ENCODE measurements around the gene DCAF6. TPM values are rescaled to one million over a fixed set of nuclear protein-coding genes. Genes with fewer than 3 reads are reported as not detected.

DCAF6 gene
- total RNA-seq, 2 experiments from 2014 or later = 26.4 to 27.1 TPM

GRCh38 chr1:168057355-168057754, 120.9 kb downstream of the DCAF6 start:
- H3K4me1 Mint-ChIP-seq = no peaks in the 10 kb centered on the region
- no peak for DNase-seq
- ChIA-PET POLR2A (no interaction called here), CTCF (no interaction called here)
- H3K27me3 Mint-ChIP-seq = no peaks in the 10 kb centered on the region
- peaks cover 7% of the 10 kb centered on the region for H3K36me3 Mint-ChIP-seq (ENCODE audit: low read depth)
- peaks cover 3% of the 10 kb centered on the region for H3K9me3 Mint-ChIP-seq
- H3K27ac Mint-ChIP-seq = no peak overlapping the region
- no peak overlapping the region for H3K4me3 Mint-ChIP-seq

DNA sequence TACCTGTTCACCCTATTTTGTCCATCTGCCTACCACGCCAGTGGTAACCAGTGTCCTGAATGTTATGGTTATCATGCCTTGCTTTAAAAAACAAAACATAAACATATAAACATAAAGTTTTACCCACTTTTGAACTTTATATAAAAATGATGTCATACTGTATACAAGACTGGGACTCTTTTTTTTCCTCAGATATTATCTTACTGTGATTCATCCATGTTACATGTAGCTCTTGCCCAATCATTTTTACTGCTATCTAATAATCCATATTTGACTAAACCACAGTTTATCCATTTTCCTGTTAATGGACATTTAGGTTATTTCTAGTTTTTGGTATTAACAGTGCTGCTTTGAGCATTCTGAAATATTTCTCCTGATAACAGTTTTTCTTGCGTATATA, 121.4 kb downstream of the DCAF6 start:
- H3K36me3 Mint-ChIP-seq (ENCODE audit: low read depth) = peaks cover 7% of the 10 kb centered on the region
- POLR2A ChIA-PET = no interaction called here
- H3K4me3 Mint-ChIP-seq = no peak overlapping the region
- peaks cover 3% of the 10 kb centered on the region for H3K9me3 Mint-ChIP-seq
- no peak for DNase-seq
- no peak overlapping the region for H3K27ac Mint-ChIP-seq
- H3K4me1 Mint-ChIP-seq = no peaks in the 10 kb centered on the region
- CTCF ChIA-PET = no interaction called here
- no peaks in the 10 kb centered on the region for H3K27me3 Mint-ChIP-seq

DNA sequence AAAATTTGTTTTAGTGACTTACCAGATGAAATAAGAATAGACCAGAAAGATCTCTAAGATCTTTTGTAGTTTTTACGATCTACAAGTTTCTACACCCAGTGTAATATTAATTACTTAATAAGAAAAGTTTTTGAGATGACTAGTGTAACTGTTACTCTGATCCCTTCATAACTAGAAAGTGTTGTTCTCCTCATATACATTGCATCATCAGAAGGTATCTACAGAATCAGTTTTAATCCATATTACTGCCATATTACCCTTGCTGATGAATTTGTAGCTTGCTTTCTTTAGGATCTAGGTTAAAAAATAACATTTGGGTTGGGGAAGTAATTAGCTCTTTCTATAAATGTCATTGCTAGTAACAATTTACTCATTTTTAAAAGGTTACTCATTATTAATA, 127.7 kb downstream of the DCAF6 start:
- peaks cover 19% of the 10 kb centered on the region for H3K36me3 Mint-ChIP-seq (ENCODE audit: low read depth)

DNA sequence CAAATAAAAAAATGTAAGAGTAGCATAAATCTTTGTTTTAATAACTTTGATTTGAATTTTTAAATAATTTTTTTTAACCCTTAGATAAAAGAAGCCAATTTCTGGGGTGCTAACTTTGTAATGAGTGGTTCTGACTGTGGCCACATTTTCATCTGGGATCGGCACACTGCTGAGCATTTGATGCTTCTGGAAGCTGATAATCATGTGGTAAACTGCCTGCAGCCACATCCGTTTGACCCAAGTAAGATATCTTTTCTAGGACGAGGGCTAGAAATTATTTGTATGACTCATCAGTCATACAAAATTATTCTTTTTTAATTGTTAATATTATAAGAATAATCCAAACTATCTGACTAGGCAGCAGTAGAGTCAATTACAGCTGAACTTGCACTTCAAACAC, 129.0 kb downstream of the DCAF6 start:
- ChIA-PET POLR2A (no interaction called here), CTCF (interaction anchor here (4.6 kb wide), 1 partner anchor 17 kb away, joined by 23 read pairs; no protein-coding TSS in a partner anchor)
- H3K4me3 Mint-ChIP-seq = no peak overlapping the region
- no peak overlapping the region for H3K27ac Mint-ChIP-seq
- DNase-seq = no peak
- H3K9me3 Mint-ChIP-seq = no peaks in the 10 kb centered on the region
- H3K36me3 Mint-ChIP-seq (ENCODE audit: low read depth) = peaks cover 18% of the 10 kb centered on the region
- H3K4me1 Mint-ChIP-seq = no peaks in the 10 kb centered on the region
- H3K27me3 Mint-ChIP-seq = no peaks in the 10 kb centered on the region

More for the DNA sequence above, 127.7 kb downstream of the DCAF6 start:
- Mint-ChIP-seq H3K4me1 (no peaks in the 10 kb centered on the region), H3K27me3 (no peaks in the 10 kb centered on the region), H3K27ac (no peak overlapping the region), H3K9me3 (no peaks in the 10 kb centered on the region), H3K4me3 (no peak overlapping the region)
- CTCF ChIA-PET = interaction anchor here (0.6 to 4.6 kb wide), 3 partner anchors 10 to 630 kb away, joined by 3 to 23 read pairs (median 3); no protein-coding TSS in a partner anchor
- DNase-seq = no peak
- POLR2A ChIA-PET = no interaction called here

DNA sequence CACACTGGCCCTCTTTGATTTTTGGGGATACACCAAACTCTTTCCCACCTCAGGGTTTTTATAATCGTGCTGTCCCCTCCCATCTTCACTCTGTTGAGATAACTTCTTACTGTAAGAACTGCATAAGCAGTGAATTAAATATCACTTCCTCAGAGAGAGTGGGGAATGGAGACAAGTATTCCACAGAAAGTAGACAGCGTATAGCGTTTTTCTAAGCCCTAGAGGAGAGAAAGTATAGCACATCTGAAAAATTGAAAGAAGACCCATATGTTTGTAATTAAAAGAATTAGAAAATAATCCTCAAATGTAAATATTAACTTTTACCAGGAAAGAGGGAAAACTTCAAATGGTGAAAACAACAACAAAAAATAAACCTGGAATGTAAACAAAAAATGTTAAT, 132.9 kb downstream of the DCAF6 start:
- H3K27me3 Mint-ChIP-seq = no peaks in the 10 kb centered on the region
- ChIA-PET CTCF (interaction anchor here (2.9 kb wide), 1 partner anchor 12 kb away, joined by 14 read pairs; no protein-coding TSS in a partner anchor), POLR2A (no interaction called here)
- H3K4me3 Mint-ChIP-seq = no peak overlapping the region
- no peaks in the 10 kb centered on the region for H3K4me1 Mint-ChIP-seq
- H3K27ac Mint-ChIP-seq = no peak overlapping the region
- peaks cover 30% of the 10 kb centered on the region for H3K36me3 Mint-ChIP-seq (ENCODE audit: low read depth)
- no peaks in the 10 kb centered on the region for H3K9me3 Mint-ChIP-seq
- no peak for DNase-seq

DNA sequence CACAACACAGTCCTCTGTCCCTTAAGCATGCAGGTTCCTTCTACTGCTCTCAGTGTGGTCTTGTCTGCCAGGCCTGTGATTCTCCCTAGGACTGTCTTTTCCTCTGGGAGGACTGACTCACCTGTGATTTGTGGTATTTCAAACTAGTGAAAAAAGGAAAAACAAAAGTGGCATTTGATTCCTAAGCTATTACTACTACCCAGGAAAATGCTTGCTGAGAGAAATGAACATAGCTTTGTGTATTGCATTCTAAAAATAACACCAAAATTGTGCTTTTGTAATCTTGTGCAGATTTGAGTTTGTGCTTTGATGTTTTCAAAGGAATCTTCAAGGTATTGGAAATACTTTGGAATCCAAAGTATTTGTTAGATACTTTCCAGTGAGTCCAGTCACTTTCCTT, 143.3 kb downstream of the DCAF6 start:
- Mint-ChIP-seq H3K4me3 (no peak overlapping the region), H3K27ac (no peak overlapping the region), H3K27me3 (no peaks in the 10 kb centered on the region), H3K9me3 (no peaks in the 10 kb centered on the region), H3K4me1 (no peaks in the 10 kb centered on the region), H3K36me3 (ENCODE audit: low read depth) (peaks cover 8% of the 10 kb centered on the region)
- ChIA-PET POLR2A (no interaction called here), CTCF (no interaction called here)
- no peak for DNase-seq

GRCh38 chr1:168081373-168082007, 145.0 kb downstream of the DCAF6 start:
- H3K4me3 Mint-ChIP-seq = no peak overlapping the region
- no peaks in the 10 kb centered on the region for H3K9me3 Mint-ChIP-seq
- DNase-seq = no peak
- H3K36me3 Mint-ChIP-seq (ENCODE audit: low read depth) = peaks cover 4% of the 10 kb centered on the region
- ChIA-PET CTCF (interaction anchor here (0.9 to 3.5 kb wide), 33 partner anchors 9 to 481 kb away, joined by 3 to 39 read pairs (median 4); partner anchors contain the start of gene DCAF6), POLR2A (interaction anchor here (1.3 to 1.7 kb wide), 2 partner anchors 145 to 146 kb away, joined by 4 to 17 read pairs; partner anchors contain the start of genes DCAF6 and MPC2)
- H3K27ac Mint-ChIP-seq = no peak overlapping the region
- H3K27me3 Mint-ChIP-seq = no peaks in the 10 kb centered on the region
- no peaks in the 10 kb centered on the region for H3K4me1 Mint-ChIP-seq

- CTCF ChIA-PET = interaction anchor here (0.6 to 3.5 kb wide), 58 partner anchors 10 to 529 kb away, joined by 3 to 39 read pairs (median 4); partner anchors contain the start of genes ADCY10, CREG1, DCAF6 and SFT2D2
Measured at GRCh38 chr1:168082008-168082876, 145.8 kb downstream of the DCAF6 start.

DNA sequence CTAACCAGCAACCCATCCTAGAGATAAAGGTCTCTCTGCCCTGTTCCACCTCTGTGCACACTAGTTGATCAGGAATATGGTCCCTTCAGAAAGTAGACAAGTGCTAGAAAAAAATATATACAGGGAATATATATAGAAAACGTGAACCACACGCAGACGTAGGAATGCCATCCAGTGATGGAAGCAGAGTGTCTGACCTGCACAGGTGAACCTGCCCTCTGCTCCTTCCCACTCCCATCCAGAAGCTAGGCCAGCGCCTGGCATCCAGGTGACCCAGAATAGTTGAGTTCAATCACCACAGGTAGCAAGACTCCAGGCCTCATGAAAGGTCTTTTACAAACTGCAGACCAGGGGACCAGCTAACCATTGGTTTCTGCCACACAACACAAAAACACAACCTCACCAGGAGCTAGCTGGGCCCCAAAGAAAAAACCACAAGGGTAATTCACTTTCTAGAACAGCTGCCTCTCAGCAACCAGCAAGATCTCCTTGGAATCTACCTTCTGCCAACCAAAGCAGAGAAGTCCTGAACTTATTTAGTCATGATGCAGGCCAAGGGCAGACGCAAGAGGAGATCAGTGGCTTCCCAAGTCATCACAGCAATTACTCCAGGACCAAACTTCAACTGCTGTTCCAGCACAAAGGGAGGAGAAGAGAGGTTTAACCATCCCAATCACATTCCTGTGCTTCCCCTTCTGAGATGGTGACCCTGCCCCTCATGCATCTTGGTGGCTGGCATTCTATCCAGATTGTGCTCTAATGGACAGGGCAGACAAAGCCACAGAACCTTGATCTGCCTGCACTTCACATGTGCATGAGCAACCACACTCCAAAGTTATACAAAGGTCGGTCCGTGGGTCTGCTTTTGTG, 147.2 kb downstream of the DCAF6 start:
- Mint-ChIP-seq H3K27ac (no peak overlapping the region), H3K4me1 (no peaks in the 10 kb centered on the region), H3K9me3 (no peaks in the 10 kb centered on the region), H3K4me3 (no peak overlapping the region), H3K36me3 (ENCODE audit: low read depth) (no peaks in the 10 kb centered on the region), H3K27me3 (no peaks in the 10 kb centered on the region)
- ChIA-PET POLR2A (interaction anchor here (0.8 kb wide), 1 partner anchor 1024 kb away, joined by 3 read pairs; no protein-coding TSS in a partner anchor), CTCF (interaction anchor here (0.8 to 3.5 kb wide), 14 partner anchors 10 to 483 kb away, joined by 3 to 39 read pairs (median 4); partner anchors contain the start of genes ADCY10, MPZL1 and SFT2D2)
- no peak for DNase-seq

More at GRCh38 chr1:168082008-168082876, 145.8 kb downstream of the DCAF6 start:
- H3K4me3 Mint-ChIP-seq = no peak overlapping the region
- DNase-seq = peak; percentile 75
- no peaks in the 10 kb centered on the region for H3K36me3 Mint-ChIP-seq (ENCODE audit: low read depth)
- H3K9me3 Mint-ChIP-seq = no peaks in the 10 kb centered on the region
- POLR2A ChIA-PET = interaction anchor here (1.3 to 1.7 kb wide), 2 partner anchors 144 to 147 kb away, joined by 4 to 17 read pairs; partner anchors contain the start of genes DCAF6 and MPC2
- no peaks in the 10 kb centered on the region for H3K4me1 Mint-ChIP-seq
- no peaks in the 10 kb centered on the region for H3K27me3 Mint-ChIP-seq
- H3K27ac Mint-ChIP-seq = no peak overlapping the region

DNA sequence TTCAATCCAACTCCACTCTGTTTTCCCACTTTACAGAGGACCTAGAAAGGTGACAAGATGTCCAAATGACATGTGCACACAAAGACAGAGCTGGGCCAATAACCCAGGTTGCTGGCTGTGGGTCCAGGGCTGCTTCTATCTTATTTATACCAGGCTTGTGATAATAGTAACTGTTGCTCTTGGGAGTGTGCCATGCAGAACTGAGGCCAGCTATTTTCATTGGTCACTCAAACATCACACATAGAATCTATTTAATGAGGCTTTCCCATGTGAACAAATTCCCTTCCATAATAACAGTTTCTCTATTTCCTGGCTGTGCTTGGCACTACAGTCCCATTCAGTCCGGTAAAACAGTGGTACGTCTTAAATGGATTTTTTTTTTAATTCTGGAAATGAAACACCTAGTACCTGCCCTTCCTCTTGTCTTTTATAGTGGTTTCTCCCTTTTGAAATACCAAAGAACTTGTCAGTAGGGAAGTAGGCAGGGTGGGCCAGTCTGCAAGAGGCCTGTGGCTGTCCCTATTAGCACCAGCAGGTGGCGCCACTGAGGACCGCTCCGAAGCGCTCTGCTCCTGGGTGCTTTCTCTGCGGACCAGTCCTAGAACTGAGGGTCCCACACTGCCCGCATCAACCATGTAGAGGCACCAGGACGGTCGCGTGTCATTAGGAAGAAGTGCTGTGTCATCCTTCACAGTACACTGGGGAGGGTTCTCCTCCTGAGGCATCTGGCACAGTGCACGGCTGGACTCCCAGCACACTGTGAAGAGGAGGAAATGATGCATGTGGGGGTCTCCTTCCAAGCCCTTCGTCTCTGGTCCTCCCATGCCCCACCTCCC, 148.1 kb downstream of the DCAF6 start:
- peak; percentile 66 for DNase-seq
- no peaks in the 10 kb centered on the region for H3K27me3 Mint-ChIP-seq
- CTCF ChIA-PET = interaction anchor here (0.6 to 3.5 kb wide), 12 partner anchors 7 to 484 kb away, joined by 3 to 39 read pairs (median 3); partner anchors contain the start of genes ADCY10 and MPZL1
- no peaks in the 10 kb centered on the region for H3K36me3 Mint-ChIP-seq (ENCODE audit: low read depth)
- no peak overlapping the region for H3K27ac Mint-ChIP-seq
- H3K4me3 Mint-ChIP-seq = no peak overlapping the region
- H3K9me3 Mint-ChIP-seq = no peaks in the 10 kb centered on the region
- H3K4me1 Mint-ChIP-seq = no peaks in the 10 kb centered on the region
- POLR2A ChIA-PET = interaction anchor here (0.8 kb wide), 1 partner anchor 1023 kb away, joined by 3 read pairs; no protein-coding TSS in a partner anchor

- Mint-ChIP-seq H3K27ac (no peak overlapping the region), H3K9me3 (no peaks in the 10 kb centered on the region), H3K4me1 (no peaks in the 10 kb centered on the region), H3K27me3 (no peaks in the 10 kb centered on the region), H3K36me3 (ENCODE audit: low read depth) (no peaks in the 10 kb centered on the region), H3K4me3 (no peak overlapping the region)
- POLR2A ChIA-PET = no interaction called here
- CTCF ChIA-PET = interaction anchor here (0.6 to 1.5 kb wide), 6 partner anchors 8 to 250 kb away, joined by 3 to 4 read pairs (median 3); no protein-coding TSS in a partner anchor
- DNase-seq = no peak
Measured at GRCh38 chr1:168085401-168085872, 149.0 kb downstream of the DCAF6 start.

Data from activated CD4-positive, alpha-beta memory T cell treated with anti-CD3 and anti-CD28 coated beads, Interleukin-2, amount 10 ng/mL, durations not matched to agents 7 days and 5 days (primary cell).